Omental fat pad (tissue), 4 donors: Measurements from ENCODE around the gene FLYWCH1. TPM values are rescaled to one million over a fixed set of nuclear protein-coding genes. Genes with fewer than 3 reads are reported as not detected.

Experiments
- ATAC-seq: fragments of 150-250 bp; one replicate; pipeline ENCODE4 v1.9.1; 2016; ENCODE audit warnings: mild to moderate bottlenecking, moderate library complexity; ENCODE audit not compliant: low FRiP score
- DNase-seq: peaks from one replicate; pipeline ENCODE4 v3.0.0-alpha.2; 2019; ENCODE audit warnings: low spot score
- total RNA-seq, 4 donors: library from RNA; depleted of rRNA; stranded (reverse); fragments of >200 nt; gene quantifications; one replicate each; pipeline ENCODE4 v1.1.0, GENCODE V29; 2016
- TF ChIP-seq, protein P1 (sequence below), 3 donors: fragments of 450-650 bp; IDR thresholded peaks; one replicate each; pipeline ENCODE4 v1.5.1; 2016 to 2017; ENCODE audit warnings: antibody characterized with exemption in 3 of 3, mild to moderate bottlenecking in 3 of 3, moderate library complexity in 2 of 3

The FLYWCH1 gene
- total RNA-seq, 4 donors from 2014 or later = 14.8 to 45.6 (median 26.6) TPM

DNA sequence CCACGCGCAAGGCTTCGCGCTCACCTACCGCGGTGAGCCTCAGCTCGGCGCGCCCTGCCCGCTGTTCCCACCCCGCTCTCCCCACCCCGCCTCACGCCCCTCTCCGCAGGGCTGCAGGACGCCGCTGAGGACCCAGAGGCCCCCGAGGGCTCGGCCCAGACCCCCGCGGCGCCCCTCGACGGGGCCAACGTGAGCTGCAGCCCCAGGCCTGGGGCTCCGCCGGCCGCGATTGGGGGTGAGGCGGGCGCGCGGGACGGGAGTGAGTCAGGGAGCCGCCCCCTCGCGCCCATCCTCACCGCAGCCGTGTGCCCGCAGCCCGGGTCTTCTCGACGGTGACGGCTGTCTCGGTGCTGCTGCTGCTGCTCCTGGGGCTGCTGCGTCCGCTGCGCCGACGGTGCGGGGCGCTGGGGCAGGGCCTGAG, 55.5 kb downstream of the FLYWCH1 start:
- no peak for ATAC-seq

DNA sequence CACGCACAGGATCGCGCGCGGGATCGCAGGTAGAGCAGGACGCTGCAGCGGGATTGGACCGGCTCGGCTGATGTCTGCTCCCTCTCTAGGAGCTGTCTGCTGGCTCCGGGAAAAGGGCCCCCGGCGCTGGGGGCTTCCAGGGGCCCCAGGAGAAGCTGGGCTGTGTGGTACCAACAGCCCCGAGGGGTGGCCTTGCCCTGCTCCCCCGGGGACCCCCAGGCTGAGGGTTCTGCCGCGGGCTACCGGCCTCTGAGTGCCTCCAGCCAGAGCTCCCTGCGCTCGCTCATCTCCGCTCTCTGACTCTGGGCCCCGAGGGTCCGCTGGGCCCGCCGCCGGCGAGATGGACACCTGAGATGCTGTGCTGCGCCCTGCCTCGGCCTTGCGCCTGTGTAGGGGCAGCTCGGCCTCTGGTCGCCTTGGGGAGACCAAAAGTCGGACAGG, 56.0 kb downstream of the FLYWCH1 start:
- DNase-seq = no peak
- no peak for ATAC-seq
- TF ChIP-seq, protein P1, sequence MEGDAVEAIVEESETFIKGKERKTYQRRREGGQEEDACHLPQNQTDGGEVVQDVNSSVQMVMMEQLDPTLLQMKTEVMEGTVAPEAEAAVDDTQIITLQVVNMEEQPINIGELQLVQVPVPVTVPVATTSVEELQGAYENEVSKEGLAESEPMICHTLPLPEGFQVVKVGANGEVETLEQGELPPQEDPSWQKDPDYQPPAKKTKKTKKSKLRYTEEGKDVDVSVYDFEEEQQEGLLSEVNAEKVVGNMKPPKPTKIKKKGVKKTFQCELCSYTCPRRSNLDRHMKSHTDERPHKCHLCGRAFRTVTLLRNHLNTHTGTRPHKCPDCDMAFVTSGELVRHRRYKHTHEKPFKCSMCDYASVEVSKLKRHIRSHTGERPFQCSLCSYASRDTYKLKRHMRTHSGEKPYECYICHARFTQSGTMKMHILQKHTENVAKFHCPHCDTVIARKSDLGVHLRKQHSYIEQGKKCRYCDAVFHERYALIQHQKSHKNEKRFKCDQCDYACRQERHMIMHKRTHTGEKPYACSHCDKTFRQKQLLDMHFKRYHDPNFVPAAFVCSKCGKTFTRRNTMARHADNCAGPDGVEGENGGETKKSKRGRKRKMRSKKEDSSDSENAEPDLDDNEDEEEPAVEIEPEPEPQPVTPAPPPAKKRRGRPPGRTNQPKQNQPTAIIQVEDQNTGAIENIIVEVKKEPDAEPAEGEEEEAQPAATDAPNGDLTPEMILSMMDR (IDR thresholded peaks at IDR 0.05) = no peak

More for the DNA sequence above, 55.5 kb downstream of the FLYWCH1 start:
- TF ChIP-seq, protein P1 (IDR thresholded peaks at IDR 0.05) = no peak
- DNase-seq = no peak

DNA sequence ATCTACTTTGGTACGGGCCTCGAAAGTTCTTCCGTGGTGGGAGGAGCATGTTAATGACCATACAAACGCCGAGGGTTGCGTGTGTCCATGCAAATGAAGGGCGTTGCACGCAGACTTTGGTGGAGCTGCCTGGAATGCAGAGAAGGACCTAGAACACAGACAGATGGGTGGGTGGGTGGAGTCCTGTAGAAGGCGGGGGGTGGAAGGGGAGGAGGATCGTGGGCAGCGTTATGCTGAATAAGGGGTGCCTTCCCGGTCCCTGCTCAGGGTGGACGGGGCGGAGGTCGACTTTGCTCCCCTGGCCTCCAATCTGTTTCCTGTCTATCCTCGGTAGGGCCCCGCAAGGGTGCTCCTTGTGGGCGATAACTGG, 56.6 kb downstream of the FLYWCH1 start:
- DNase-seq (no peak), ATAC-seq (no peak)
- TF ChIP-seq, protein P1 (IDR thresholded peaks at IDR 0.05) = no peak

DNA sequence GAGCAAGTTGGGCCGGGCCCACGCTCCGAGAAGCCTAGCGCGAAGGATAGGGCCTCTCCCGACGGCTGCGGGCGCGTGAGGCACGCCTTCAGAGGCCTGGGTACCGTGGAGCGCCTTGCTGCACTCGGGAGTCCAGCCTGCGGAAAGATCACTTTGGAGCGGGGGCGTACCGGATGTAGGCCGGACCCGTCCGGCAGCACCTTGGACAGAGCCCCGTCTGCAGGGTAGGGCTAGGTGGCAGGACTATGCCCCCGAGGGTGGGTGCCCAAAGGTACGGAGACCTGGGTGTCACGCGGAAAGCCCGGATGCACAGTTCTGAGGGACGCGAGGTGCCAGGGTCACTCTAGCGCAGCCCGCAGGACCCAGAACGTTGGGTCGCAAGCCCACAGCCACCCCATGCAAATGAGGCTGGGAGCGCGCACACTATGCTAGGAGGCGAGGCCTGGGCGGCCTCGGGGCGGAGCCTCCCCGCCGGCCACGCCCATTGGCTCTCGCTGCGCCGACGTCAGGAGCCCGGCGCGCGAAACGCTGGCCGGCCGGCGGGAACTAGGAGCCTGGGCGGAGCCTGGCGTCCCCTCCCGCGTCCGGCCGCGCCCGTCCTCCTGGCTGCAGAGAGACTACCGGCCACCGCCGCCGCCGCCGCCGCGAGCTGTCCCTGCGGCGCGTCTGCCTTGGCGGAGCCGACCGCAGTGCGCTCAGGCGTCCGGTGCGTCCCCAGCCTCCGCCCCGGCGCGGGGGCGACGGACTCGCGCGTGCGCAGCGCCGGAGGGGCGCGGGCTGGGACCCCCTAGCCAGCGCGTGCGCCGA, 57.2 kb downstream of the FLYWCH1 start, which contains the start of gene PAQR4:
Gene PAQR4 (plus strand): TSS at position 611 of the 807 bp plus-strand sequence. CDS start 327 bp downstream, outside the sequence.
- TF ChIP-seq, protein P1 (IDR thresholded peaks at IDR 0.05) = no peak
- ATAC-seq (peak; percentile 87), DNase-seq (peak; percentile 64)

- ATAC-seq (peak; percentile 7), DNase-seq (no peak)
- TF ChIP-seq, protein P1 (IDR thresholded peaks at IDR 0.05) = no peak
Measured at GRCh38 chr16:2969545-2970521, 58.1 kb downstream of the FLYWCH1 start.

DNA sequence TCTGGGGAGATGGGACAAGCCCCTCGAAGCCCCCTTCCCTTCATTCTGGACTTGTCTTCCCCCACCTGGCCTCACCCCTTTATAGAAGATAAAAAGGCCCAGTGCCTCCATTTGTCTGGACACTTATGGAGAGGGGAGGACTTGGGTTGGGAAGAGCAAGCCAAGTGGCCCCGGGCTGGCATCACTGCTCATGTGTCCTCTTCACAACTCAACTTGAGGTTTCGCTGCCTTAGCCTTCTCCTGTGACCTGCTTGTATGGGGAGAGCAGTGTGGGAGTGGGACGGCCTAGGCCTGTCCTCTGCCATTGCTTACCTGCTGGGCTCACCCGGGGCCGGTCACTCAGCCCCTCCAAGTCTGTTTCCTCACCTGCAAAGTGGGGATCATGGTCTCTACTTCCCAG, 58.8 kb downstream of the FLYWCH1 start:
- no peak for DNase-seq
- TF ChIP-seq, protein P1 (IDR thresholded peaks at IDR 0.05) = no peak
- no peak for ATAC-seq
